OCI-LY1 (cell line): ENCODE measurements around the gene HAPLN3.

Experiments used
- H2AFZ ChIP-seq: fragments of 200-600 bp; sonication (generic), shearing (Covaris generic); 2 replicates; pipeline ENCODE4 v1.6.0; 2014; ENCODE audit warnings: antibody characterized with exemption, mild to moderate bottlenecking, low read length
- H3F3A ChIP-seq: fragments of 200-600 bp; sonication (generic), shearing (Covaris generic); 2 replicates; pipeline ENCODE4 v1.6.0; 2014; ENCODE audit warnings: mild to moderate bottlenecking, antibody characterized with exemption, low read length, moderate library complexity; ENCODE audit not compliant: insufficient read depth
- H3K27ac ChIP-seq: fragments of 200-600 bp; sonication (generic); 2 replicates; pipeline ENCODE4 v1.5.1; 2014; ENCODE audit warnings: low read length, mixed run types, mild to moderate bottlenecking, low read depth; ENCODE audit not compliant: poor library complexity, severe bottlenecking
- H3K27me3 ChIP-seq: fragments of 200-600 bp; sonication (generic); 2 replicates; pipeline ENCODE4 v1.6.0; 2014; ENCODE audit warnings: antibody characterized with exemption, mild to moderate bottlenecking, low read length, moderate library complexity; ENCODE audit not compliant: insufficient read depth
- H3K36me3 ChIP-seq: fragments of 200-600 bp; sonication (generic); 2 replicates; pipeline ENCODE4 v1.6.1; 2014; ENCODE audit warnings: mild to moderate bottlenecking, antibody characterized with exemption, low read length, moderate library complexity, mixed read lengths; ENCODE audit not compliant: insufficient read depth
- H3K4me1 ChIP-seq: fragments of 200-600 bp; sonication (generic); 2 replicates; pipeline ENCODE4 v1.5.1; 2014; ENCODE audit warnings: mild to moderate bottlenecking, low read length, moderate library complexity; ENCODE audit not compliant: insufficient read depth, severe bottlenecking
- H3K4me2 ChIP-seq: fragments of 200-600 bp; sonication (generic), shearing (Covaris generic); 2 replicates; pipeline ENCODE4 v1.6.1; 2014; ENCODE audit warnings: low read length
- H3K4me3 ChIP-seq: fragments of 200-600 bp; sonication (generic); 2 replicates; pipeline ENCODE4 v1.5.1; 2014; ENCODE audit warnings: low read length, low read depth, mild to moderate bottlenecking, mixed read lengths; ENCODE audit not compliant: poor library complexity, severe bottlenecking
- H3K79me2 ChIP-seq: fragments of 200-600 bp; shearing (Covaris generic); 2 replicates; pipeline ENCODE4 v1.6.1; 2016; ENCODE audit warnings: mixed run types, low read length, mixed read lengths; ENCODE audit not compliant: insufficient read depth
- H3K9ac ChIP-seq: fragments of 200-600 bp; sonication (generic), shearing (Covaris generic); 2 replicates; pipeline ENCODE4 v1.6.1; 2014; ENCODE audit warnings: mild to moderate bottlenecking, low read length, mixed read lengths
- H3K9me2 ChIP-seq: fragments of 200-600 bp; sonication (generic), shearing (Covaris generic); 2 replicates; pipeline ENCODE4 v1.6.1; 2014; ENCODE audit warnings: low read depth, mild to moderate bottlenecking, low read length, mixed read lengths
- H3K9me3 ChIP-seq: fragments of 200-600 bp; shearing (Covaris generic); 2 replicates; pipeline ENCODE4 v1.6.1; 2014; ENCODE audit warnings: low read length, mixed read lengths
- H4K20me1 ChIP-seq: fragments of 200-600 bp; sonication (generic), shearing (Covaris generic); 2 replicates; pipeline ENCODE4 v1.6.0; 2016; ENCODE audit warnings: mild to moderate bottlenecking, low read length; ENCODE audit not compliant: insufficient read depth
- CTCF ChIP-seq: fragments of 200-600 bp; sonication (generic), shearing (Covaris generic); IDR thresholded peaks from 2 replicates; pipeline ENCODE4 v1.5.1; 2017; ENCODE audit warnings: mild to moderate bottlenecking, antibody characterized with exemption, low read length, moderate library complexity, mixed read lengths
- EZH2 ChIP-seq: fragments of 200-600 bp; sonication (generic), shearing (Covaris generic); IDR thresholded peaks from 2 replicates; pipeline ENCODE4 v1.8.0; 2017; ENCODE audit warnings: borderline replicate concordance, mixed run types, mild to moderate bottlenecking, antibody characterized with exemption, low read length, moderate library complexity, mixed read lengths

The HAPLN3 gene

GRCh38 chr15:88828791-88829190 lies 66.6 kb downstream of the HAPLN3 start:
- H3K27ac ChIP-seq = no peak overlapping the region
- H3K4me2 ChIP-seq = no peak overlapping the region
- no peaks in the 10 kb centered on the region for H3F3A ChIP-seq
- no peaks in the 10 kb centered on the region for H3K27me3 ChIP-seq
- H3K9me2 ChIP-seq = no peaks in the 10 kb centered on the region
- H3K79me2 ChIP-seq = no peaks in the 10 kb centered on the region
- H2AFZ ChIP-seq = no peak overlapping the region
- no peaks in the 10 kb centered on the region for H3K4me1 ChIP-seq
- no peak overlapping the region for H3K4me3 ChIP-seq
- no peak for TF ChIP-seq CTCF
- TF ChIP-seq EZH2 = no peak
- no peaks in the 10 kb centered on the region for H3K36me3 ChIP-seq
- no peaks in the 10 kb centered on the region for H4K20me1 ChIP-seq
- H3K9me3 ChIP-seq = no peaks in the 10 kb centered on the region
- H3K9ac ChIP-seq = no peak overlapping the region
